HFFc6 (cell line): ENCODE measurements around the gene CTCFL. TPM values are rescaled to one million over a fixed set of nuclear protein-coding genes. Genes with fewer than 3 reads are reported as not detected.
A peak's percentile ranks its signal among the peaks of the same experiment; 100 is the strongest.

Experiments used
- DNase-seq: peaks from one replicate; pipeline ENCODE4 v3.0.0-alpha.2; 2018
- H3K27ac Mint-ChIP-seq: 2 replicates; pipeline ENCODE4 v1.8.0; 2020; ENCODE audit warnings: mild to moderate bottlenecking, mixed read lengths
- H3K27me3 Mint-ChIP-seq: 2 replicates; pipeline ENCODE4 v1.8.0; 2021; ENCODE audit warnings: mild to moderate bottlenecking, moderate library complexity, mixed read lengths; ENCODE audit not compliant: insufficient read depth
- H3K36me3 Mint-ChIP-seq: 2 replicates; pipeline ENCODE4 v1.8.0; 2021; ENCODE audit warnings: low read depth, mixed read lengths
- H3K4me1 Mint-ChIP-seq: 2 replicates; pipeline ENCODE4 v1.8.0; 2020; ENCODE audit warnings: low read depth, mixed read lengths
- H3K4me3 Mint-ChIP-seq: 2 replicates; pipeline ENCODE4 v1.8.0; 2020; ENCODE audit warnings: mild to moderate bottlenecking, moderate library complexity, mixed read lengths
- H3K9me3 Mint-ChIP-seq: 2 replicates; pipeline ENCODE4 v1.8.0; 2020; ENCODE audit warnings: mild to moderate bottlenecking, mixed read lengths
- CTCF ChIP-seq: fragments of 200-600 bp; sonication (generic); IDR thresholded peaks from 2 replicates; pipeline ENCODE4 v1.5.0; 2021; ENCODE audit warnings: antibody characterized with exemption, mild to moderate bottlenecking
- total RNA-seq, 6 experiments: library from RNA; stranded (reverse); fragmentation: NEBNext Ultra II Directional; extraction: Animal tissue kit (Norgen Biotek cat#: 25700); gene quantifications; 2 replicates in 1 of 6; 3 replicates in 5 of 6; pipeline ENCODE4 v1.2.3, GENCODE V29; 2021

The CTCFL gene
- total RNA-seq, 6 experiments from 2014 or later = not detected

- no peak for DNase-seq
- TF ChIP-seq CTCF = no peak
- no peaks in the 10 kb centered on the region for H3K4me1 Mint-ChIP-seq
- no peaks in the 10 kb centered on the region for H3K36me3 Mint-ChIP-seq
- H3K9me3 Mint-ChIP-seq = peaks cover 5% of the 10 kb centered on the region; the same call in 1 of the 2 replicates
- H3K27me3 Mint-ChIP-seq = peaks cover 42% of the 10 kb centered on the region
- H3K4me3 Mint-ChIP-seq = no peak overlapping the region
- no peak overlapping the region for H3K27ac Mint-ChIP-seq
Measured at GRCh38 chr20:57536120-57536708, 11.3 kb upstream of the CTCFL start.

- Mint-ChIP-seq H3K27me3 (peaks cover 41% of the 10 kb centered on the region), H3K4me1 (no peaks in the 10 kb centered on the region), H3K4me3 (no peak overlapping the region), H3K36me3 (no peaks in the 10 kb centered on the region), H3K27ac (no peak overlapping the region), H3K9me3 (peaks cover 5% of the 10 kb centered on the region; the same call in 1 of the 2 replicates)
- no peak for DNase-seq
- no peak for TF ChIP-seq CTCF
Measured at GRCh38 chr20:57535297-57535696, 10.4 kb upstream of the CTCFL start.

GRCh38 chr20:57532104-57532503, 7.2 kb upstream of the CTCFL start:
- H3K27me3 Mint-ChIP-seq = peaks cover 36% of the 10 kb centered on the region
- no peak for DNase-seq
- H3K4me1 Mint-ChIP-seq = no peaks in the 10 kb centered on the region
- TF ChIP-seq CTCF = no peak
- no peak overlapping the region for H3K27ac Mint-ChIP-seq
- H3K36me3 Mint-ChIP-seq = no peaks in the 10 kb centered on the region
- no peak overlapping the region for H3K4me3 Mint-ChIP-seq
- no peaks in the 10 kb centered on the region for H3K9me3 Mint-ChIP-seq

GRCh38 chr20:57530327-57530981, 5.5 kb upstream of the CTCFL start:
- Mint-ChIP-seq H3K9me3 (no peaks in the 10 kb centered on the region), H3K27me3 (peaks cover 25% of the 10 kb centered on the region), H3K27ac (no peak overlapping the region), H3K4me1 (no peaks in the 10 kb centered on the region), H3K36me3 (no peaks in the 10 kb centered on the region), H3K4me3 (no peak overlapping the region)
- TF ChIP-seq CTCF = no peak
- peak; percentile 7 for DNase-seq

GRCh38 chr20:57529810-57530209, 4.9 kb upstream of the CTCFL start:
- no peaks in the 10 kb centered on the region for H3K4me1 Mint-ChIP-seq
- TF ChIP-seq CTCF = no peak
- DNase-seq = no peak
- H3K27me3 Mint-ChIP-seq = peaks cover 20% of the 10 kb centered on the region
- no peaks in the 10 kb centered on the region for H3K36me3 Mint-ChIP-seq
- H3K9me3 Mint-ChIP-seq = no peaks in the 10 kb centered on the region
- no peak overlapping the region for H3K4me3 Mint-ChIP-seq
- no peak overlapping the region for H3K27ac Mint-ChIP-seq
